ENCODE results near the gene TBL1Y. TPM values are rescaled to one million over a fixed set of nuclear protein-coding genes. Genes with fewer than 3 reads are reported as not detected.
"Not testable (repeated sequence)": the region's sequence is repeated elsewhere in the genome, so short reads cannot be mapped to it uniquely, and the experiment has no call there.

TBL1Y gene
- polyA plus RNA-seq (ENCODE audit: low read depth in 6 of 6): not detected

- Mint-ChIP-seq H3K4me1 (no peaks in the 10 kb centered on the region), H3K9me3 (no peaks in the 10 kb centered on the region), H3K27me3 (peaks cover 0 to 39% (median 11%) of the 10 kb centered on the region in 3 donors), H3K4me3 (no peak within 1 kb of the TSS), H3K27ac (no peak within 1 kb of the TSS), H3K36me3 (no peaks in the 10 kb centered on the region)
- ATAC-seq (ENCODE audit: low read depth in 2 of 2): no peak
- no peak for DNase-seq
Observed at GRCh38 chrY:6910372-6911252, at the start of gene TBL1Y. Gene TBL1Y, plus strand, starts transcription at chrY:6910697. Its CDS starts 114,388 bp downstream, at chrY:7025085.

GRCh38 chrY:6894496-6894895, 16.0 kb upstream of the TBL1Y start:
- ATAC-seq (ENCODE audit: low read depth in 2 of 2) (no peak), DNase-seq (no peak)
- Mint-ChIP-seq H3K9me3 (peaks cover 0 to 1% (median 0%) of the 10 kb centered on the region in 7 donors), H3K36me3 (no peaks in the 10 kb centered on the region), H3K27ac (no peak overlapping the region), H3K4me3 (no peak overlapping the region), H3K4me1 (no peaks in the 10 kb centered on the region), H3K27me3 (no peaks in the 10 kb centered on the region)

- Mint-ChIP-seq H3K4me3 (no peak overlapping the region), H3K36me3 (no peaks in the 10 kb centered on the region), H3K4me1 (no peaks in the 10 kb centered on the region), H3K27me3 (no peaks in the 10 kb centered on the region), H3K27ac (no peak overlapping the region), H3K9me3 (peaks cover 0 to 1% (median 0%) of the 10 kb centered on the region in 7 donors)
- ATAC-seq (ENCODE audit: low read depth in 2 of 2) (no peak), DNase-seq (no peak)
Observed at GRCh38 chrY:6895236-6895635, 15.3 kb upstream of the TBL1Y start.

- H3K27ac Mint-ChIP-seq; ATAC-seq (ENCODE audit: low read depth in 2 of 2); H3K4me3 Mint-ChIP-seq; H3K36me3 Mint-ChIP-seq; H3K27me3 Mint-ChIP-seq; DNase-seq; H3K4me1 Mint-ChIP-seq; H3K9me3 Mint-ChIP-seq: not testable (repeated sequence)
Observed at GRCh38 chrY:6902116-6902515, 8.4 kb upstream of the TBL1Y start.

- Mint-ChIP-seq H3K9me3 (no peaks in the 10 kb centered on the region), H3K36me3 (no peaks in the 10 kb centered on the region), H3K4me1 (no peaks in the 10 kb centered on the region), H3K4me3 (no peak overlapping the region), H3K27me3 (peaks cover 0 to 25% (median 5%) of the 10 kb centered on the region in 3 donors), H3K27ac (no peak overlapping the region)
- ATAC-seq (ENCODE audit: low read depth in 2 of 2): no peak
- DNase-seq: no peak
Observed at GRCh38 chrY:6907591-6907990, 2.9 kb upstream of the TBL1Y start.

- DNase-seq; ATAC-seq (ENCODE audit: low read depth in 2 of 2): not testable (repeated sequence)
Observed at GRCh38 chrY:6908021-6908420, 2.5 kb upstream of the TBL1Y start.

GRCh38 chrY:6909118-6909521, 1.4 kb upstream of the TBL1Y start:
- Mint-ChIP-seq H3K9me3 (no peaks in the 10 kb centered on the region), H3K27ac (no peak overlapping the region), H3K4me3 (no peak overlapping the region), H3K36me3 (no peaks in the 10 kb centered on the region), H3K4me1 (no peaks in the 10 kb centered on the region), H3K27me3 (peaks cover 0 to 39% (median 11%) of the 10 kb centered on the region in 3 donors)
- ATAC-seq (ENCODE audit: low read depth in 2 of 2) (no peak), DNase-seq (no peak)

More at GRCh38 chrY:6908021-6908420, 2.5 kb upstream of the TBL1Y start:
- not testable (repeated sequence) for H3K27ac Mint-ChIP-seq, H3K4me3 Mint-ChIP-seq, H3K36me3 Mint-ChIP-seq, H3K4me1 Mint-ChIP-seq, H3K9me3 Mint-ChIP-seq
- peaks cover 0 to 30% (median 5%) of the 10 kb centered on the region in 3 donors for H3K27me3 Mint-ChIP-seq

- Mint-ChIP-seq H3K9me3 (no peaks in the 10 kb centered on the region), H3K4me3 (no peak overlapping the region), H3K4me1 (no peaks in the 10 kb centered on the region), H3K27ac (no peak overlapping the region), H3K36me3 (no peaks in the 10 kb centered on the region), H3K27me3 (peaks cover 0 to 39% (median 11%) of the 10 kb centered on the region in 3 donors)
- no peak for DNase-seq
- ATAC-seq (ENCODE audit: low read depth in 2 of 2): no peak
Observed at GRCh38 chrY:6909856-6910255, 641 bp upstream of the TBL1Y start.

GRCh38 chrY:6911253-6911881, 870 bp downstream of the TBL1Y start, which contains the start of gene AMELY:
Gene AMELY, minus strand, starts transcription at chrY:6911752. Its CDS starts 39,144 bp downstream, at chrY:6872608.
- no peaks in the 10 kb centered on the region for H3K4me1 Mint-ChIP-seq
- no peaks in the 10 kb centered on the region for H3K9me3 Mint-ChIP-seq
- H3K27me3 Mint-ChIP-seq: peaks cover 0 to 39% (median 11%) of the 10 kb centered on the region in 3 donors
- H3K36me3 Mint-ChIP-seq: no peaks in the 10 kb centered on the region
- H3K4me3 Mint-ChIP-seq: no peak within 1 kb of the TSS
- H3K27ac Mint-ChIP-seq: no peak within 1 kb of the TSS
- ATAC-seq (ENCODE audit: low read depth in 2 of 2): no peak
- no peak for DNase-seq

GRCh38 chrY:6913362-6913761, 2.9 kb downstream of the TBL1Y start:
- ATAC-seq (ENCODE audit: low read depth in 2 of 2) (no peak), DNase-seq (no peak)
- no peaks in the 10 kb centered on the region for H3K9me3 Mint-ChIP-seq
- H3K27me3 Mint-ChIP-seq: peaks cover 0 to 39% (median 11%) of the 10 kb centered on the region in 3 donors
- H3K36me3 Mint-ChIP-seq: no peaks in the 10 kb centered on the region
- no peak overlapping the region for H3K4me3 Mint-ChIP-seq
- no peaks in the 10 kb centered on the region for H3K4me1 Mint-ChIP-seq
- no peak overlapping the region for H3K27ac Mint-ChIP-seq

- H3K27me3 Mint-ChIP-seq: no peaks in the 10 kb centered on the region
- no peaks in the 10 kb centered on the region for H3K4me1 Mint-ChIP-seq
- H3K27ac Mint-ChIP-seq: no peak overlapping the region
- no peaks in the 10 kb centered on the region for H3K36me3 Mint-ChIP-seq
- ATAC-seq (ENCODE audit: low read depth in 2 of 2): no peak
- no peak overlapping the region for H3K4me3 Mint-ChIP-seq
- H3K9me3 Mint-ChIP-seq: peaks cover 0 to 5% (median 0%) of the 10 kb centered on the region in 7 donors
- DNase-seq: no peak
Observed at GRCh38 chrY:6921061-6921460, 10.6 kb downstream of the TBL1Y start.

- Mint-ChIP-seq H3K27me3 (no peaks in the 10 kb centered on the region), H3K36me3 (no peaks in the 10 kb centered on the region), H3K4me1 (no peaks in the 10 kb centered on the region), H3K27ac (no peak overlapping the region), H3K9me3 (no peaks in the 10 kb centered on the region), H3K4me3 (no peak overlapping the region)
- DNase-seq: no peak
- no peak for ATAC-seq (ENCODE audit: low read depth in 2 of 2)
Observed at GRCh38 chrY:6928265-6928664, 17.8 kb downstream of the TBL1Y start.

GRCh38 chrY:6929237-6929636, 18.7 kb downstream of the TBL1Y start:
- DNase-seq (no peak), ATAC-seq (ENCODE audit: low read depth in 2 of 2) (no peak)
- Mint-ChIP-seq H3K9me3 (no peaks in the 10 kb centered on the region), H3K36me3 (no peaks in the 10 kb centered on the region), H3K27me3 (no peaks in the 10 kb centered on the region), H3K27ac (no peak overlapping the region), H3K4me3 (no peak overlapping the region), H3K4me1 (no peaks in the 10 kb centered on the region)

Data from naive B cell (primary cell).